Uterus (tissue), 2 donors: ENCODE data around the gene DKK3.

Experiments
- CTCF ChIP-seq, 4 experiments: fragments of 200-600 bp in 2 of 4; fragments of 450-650 bp in 2 of 4; sonication (generic) in 2 of 4; IDR thresholded peaks; one replicate each; pipeline ENCODE4 v1.5.1; 2016 to 2019; ENCODE audit warnings: antibody characterized with exemption in 4 of 4, mild to moderate bottlenecking in 2 of 4, moderate library complexity in 1 of 4
- POLR2A ChIP-seq, 2 donors: fragments of 450-650 bp; IDR thresholded peaks; one replicate each; pipeline ENCODE4 v1.6.1; 2016; ENCODE audit warnings: antibody characterized with exemption in 2 of 2, mild to moderate bottlenecking in 1 of 2, moderate library complexity in 1 of 2

DNA sequence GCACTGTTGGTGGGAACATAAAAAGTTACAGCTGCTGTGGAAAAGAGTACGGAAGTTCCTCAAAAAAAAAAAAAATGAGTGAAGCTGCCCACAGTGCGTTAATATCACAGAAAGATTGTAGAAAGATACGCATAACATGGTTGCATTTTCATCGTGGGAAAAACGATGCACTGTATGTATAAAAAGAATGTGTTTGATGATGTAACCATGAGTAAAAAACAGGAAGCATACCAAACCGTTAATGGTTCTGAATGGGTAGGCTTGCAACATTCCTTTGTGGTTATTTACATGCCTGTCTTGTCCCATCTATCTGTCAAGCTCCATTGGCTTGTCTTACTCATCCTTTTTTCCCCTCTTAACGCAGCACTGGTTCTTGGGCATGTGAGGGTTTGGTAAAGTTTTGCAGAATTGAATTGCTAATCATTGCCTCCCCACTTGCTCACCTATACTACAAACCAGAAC is 33.8 kb upstream of the DKK3 start:
- no peak for TF ChIP-seq CTCF (IDR thresholded peaks at IDR 0.05)
- TF ChIP-seq POLR2A (IDR thresholded peaks at IDR 0.05), result no peak
